B cell (primary cell): Measurements from ENCODE around the gene FOXF1.

Experiments
- CTCF ChIP-seq: fragments of 200-600 bp; IDR thresholded peaks from one replicate; pipeline ENCODE4 v1.8.0; 2022; ENCODE audit warnings: antibody characterized with exemption, mild to moderate bottlenecking
- EZH2 ChIP-seq: IDR thresholded peaks from 2 replicates; pipeline ENCODE4 v1.6.1; 2012; ENCODE audit warnings: borderline replicate concordance, low read depth, mild to moderate bottlenecking, moderate library complexity, low read length; ENCODE audit not compliant: insufficient read depth, poor library complexity, severe bottlenecking

GRCh38 chr16:86558355-86559193 lies 48.2 kb downstream of the FOXF1 start:
- TF ChIP-seq CTCF (no peak), EZH2 (no peak)
